Endodermal cell (in vitro differentiated cells): ENCODE results near the gene CREB3L2. TPM values are rescaled to one million over a fixed set of nuclear protein-coding genes. Genes with fewer than 3 reads are reported as not detected.
"Not testable (repeated sequence)": the region's sequence is repeated elsewhere in the genome, so short reads cannot be mapped to it uniquely, and the experiment has no call there.

Experiments used
- DNase-seq: peaks from one replicate; pipeline ENCODE4 v3.0.0-alpha.2; 2017
- H3K27ac ChIP-seq: 2 replicates; pipeline ENCODE4 v1.5.1; 2013; ENCODE audit warnings: mild to moderate bottlenecking, low read depth, low read length, moderate library complexity
- H3K27me3 ChIP-seq: 2 replicates; pipeline ENCODE4 v1.6.1; 2013; ENCODE audit warnings: mild to moderate bottlenecking, low read length, moderate library complexity; ENCODE audit not compliant: insufficient read depth, control insufficient read depth, poor library complexity, severe bottlenecking
- H3K36me3 ChIP-seq: 2 replicates; pipeline ENCODE4 v1.7.0; 2013; ENCODE audit warnings: mild to moderate bottlenecking, low read length, moderate library complexity; ENCODE audit not compliant: control insufficient read depth, insufficient read depth
- H3K4me1 ChIP-seq: one replicate; pipeline ENCODE4 v1.7.0; 2013; ENCODE audit warnings: low read length; ENCODE audit not compliant: control insufficient read depth, insufficient read depth
- H3K4me3 ChIP-seq: 2 replicates; pipeline ENCODE4 v1.5.1; 2013; ENCODE audit warnings: mild to moderate bottlenecking, low read length, moderate library complexity
- H3K9ac ChIP-seq: 2 replicates; pipeline ENCODE4 v1.6.1; 2013; ENCODE audit warnings: mild to moderate bottlenecking, low read length, moderate library complexity; ENCODE audit not compliant: poor library complexity, severe bottlenecking; ENCODE audit errors: extremely low read depth
- H3K9me3 ChIP-seq: 2 replicates; pipeline ENCODE4 v1.6.1; 2013; ENCODE audit warnings: mild to moderate bottlenecking, low read length, moderate library complexity; ENCODE audit not compliant: control insufficient read depth
- H3K27ac Mint-ChIP-seq: 2 replicates; pipeline ENCODE4 v1.8.0; 2020; ENCODE audit warnings: mixed read lengths
- H3K27me3 Mint-ChIP-seq: 2 replicates; pipeline ENCODE4 v1.8.0; 2021; ENCODE audit warnings: mild to moderate bottlenecking, mixed read lengths; ENCODE audit not compliant: insufficient read depth
- H3K36me3 Mint-ChIP-seq: 2 replicates; pipeline ENCODE4 v1.8.0; 2020; ENCODE audit warnings: low read depth, mixed read lengths
- H3K4me1 Mint-ChIP-seq: 2 replicates; pipeline ENCODE4 v1.8.0; 2020; ENCODE audit warnings: mixed read lengths
- H3K4me3 Mint-ChIP-seq: 2 replicates; pipeline ENCODE4 v1.8.0; 2020; ENCODE audit warnings: mild to moderate bottlenecking, moderate library complexity, mixed read lengths
- H3K9me3 Mint-ChIP-seq: 2 replicates; pipeline ENCODE4 v1.8.0; 2020; ENCODE audit warnings: mild to moderate bottlenecking, mixed read lengths
- CTCF ChIP-seq: fragments of 200-600 bp; sonication (generic); conservative IDR thresholded peaks from 2 replicates; pipeline ENCODE4 v1.5.0; 2021; ENCODE audit warnings: antibody characterized with exemption, mild to moderate bottlenecking
- WGBS, 2 experiments: methylation state at CpG; one replicate each; pipeline versions ENCODE4 v1.1.5 to v1.1.7; 2013; ENCODE audit warnings: missing lambda C conversion rate in 2 of 2, mixed read lengths in 1 of 2; ENCODE audit not compliant: insufficient coverage in 1 of 2, insufficient read length in 1 of 2; 5-methylcytosine and 5-hydroxymethylcytosine counted together
- total RNA-seq, 2 donors: library from RNA; stranded (reverse); fragmentation: NEBNext Ultra II Directional in 1 of 2; extraction: Animal tissue kit (Norgen Biotek cat#: 25700) in 1 of 2; gene quantifications; 2 replicates in 1 of 2; 3 replicates in 1 of 2; pipeline ENCODE4 v1.2.1, GENCODE V29; 2021

Gene CREB3L2
- total RNA-seq, 2 donors from 2014 or later, result 48.2 to 80.2 TPM

- Mint-ChIP-seq H3K36me3 (peaks cover 37% of the 10 kb centered on the region), H3K9me3 (peaks cover 5% of the 10 kb centered on the region), H3K27me3 (no peaks in the 10 kb centered on the region), H3K4me1 (peaks cover 36% of the 10 kb centered on the region), H3K27ac (peak overlapping the region; percentile 22), H3K4me3 (no peak overlapping the region)
- TF ChIP-seq CTCF, result no peak
- H3K27ac ChIP-seq, result no peak overlapping the region
- H3K4me3 ChIP-seq, result no peak overlapping the region
- DNase-seq, result no peak
- WGBS, 2 experiments, result 92 to 96% methylated on average over 7 to 12 of the region's 12 CpGs
- H3K27me3 ChIP-seq, result no peaks in the 10 kb centered on the region
- H3K9ac ChIP-seq, result no peak overlapping the region
- H3K36me3 ChIP-seq, result peaks cover 37% of the 10 kb centered on the region
- H3K4me1 ChIP-seq, result no peaks in the 10 kb centered on the region
- H3K9me3 ChIP-seq, result peaks cover 14% of the 10 kb centered on the region
Observed at GRCh38 chr7:137983323-137984008, 18.4 kb downstream of the CREB3L2 start.

- DNase-seq, H3K27me3 Mint-ChIP-seq, H3K9ac ChIP-seq, H3K27ac Mint-ChIP-seq, H3K9me3 Mint-ChIP-seq, H3K4me1 ChIP-seq, H3K27me3 ChIP-seq, H3K4me3 ChIP-seq, H3K4me3 Mint-ChIP-seq, H3K27ac ChIP-seq: not testable (repeated sequence)
- H3K4me1 Mint-ChIP-seq, result peaks cover 37% of the 10 kb centered on the region
- Histone ChIP-seq H3K9me3 (peaks cover 14% of the 10 kb centered on the region), H3K36me3 (peaks cover 39% of the 10 kb centered on the region)
- WGBS, 2 experiments, result 98 to 100% methylated on average over 1 to 6 of the region's 6 CpGs
- peaks cover 40% of the 10 kb centered on the region for H3K36me3 Mint-ChIP-seq
Observed at GRCh38 chr7:137982394-137982793, 19.5 kb downstream of the CREB3L2 start.

GRCh38 chr7:137981668-137982067 is 20.2 kb downstream of the CREB3L2 start:
- Mint-ChIP-seq H3K27me3 (no peaks in the 10 kb centered on the region), H3K27ac (no peak overlapping the region), H3K36me3 (peaks cover 40% of the 10 kb centered on the region), H3K4me1 (peaks cover 32% of the 10 kb centered on the region), H3K4me3 (no peak overlapping the region), H3K9me3 (peaks cover 5% of the 10 kb centered on the region)
- H3K4me1 ChIP-seq, result no peaks in the 10 kb centered on the region
- no peak for DNase-seq
- H3K36me3 ChIP-seq, result peaks cover 39% of the 10 kb centered on the region
- TF ChIP-seq CTCF, result no peak
- WGBS, 2 experiments, result 93 to 94% methylated on average over 4 of the region's 4 CpGs
- no peak overlapping the region for H3K27ac ChIP-seq
- H3K4me3 ChIP-seq, result no peak overlapping the region
- no peaks in the 10 kb centered on the region for H3K27me3 ChIP-seq
- H3K9ac ChIP-seq, result no peak overlapping the region
- peaks cover 14% of the 10 kb centered on the region for H3K9me3 ChIP-seq

- Mint-ChIP-seq H3K4me1 (peaks cover 29% of the 10 kb centered on the region), H3K36me3 (peaks cover 40% of the 10 kb centered on the region), H3K27ac (peak overlapping the region; percentile 14), H3K27me3 (no peaks in the 10 kb centered on the region), H3K9me3 (peaks cover 5% of the 10 kb centered on the region), H3K4me3 (no peak overlapping the region)
- Histone ChIP-seq H3K4me3 (no peak overlapping the region), H3K36me3 (peaks cover 39% of the 10 kb centered on the region), H3K27ac (no peak overlapping the region), H3K27me3 (no peaks in the 10 kb centered on the region), H3K4me1 (no peaks in the 10 kb centered on the region), H3K9ac (no peak overlapping the region), H3K9me3 (peaks cover 14% of the 10 kb centered on the region)
- DNase-seq, result no peak
- TF ChIP-seq CTCF, result no peak
Observed at GRCh38 chr7:137981175-137981574, 20.7 kb downstream of the CREB3L2 start.
